Measurements from ENCODE around the gene PGRMC1. TPM values are rescaled to one million over a fixed set of nuclear protein-coding genes. Genes with fewer than 3 reads are reported as not detected.
"Not testable (repeated sequence)": the region's sequence is repeated elsewhere in the genome, so short reads cannot be mapped to it uniquely, and the experiment has no call there.

Gene PGRMC1
- total RNA-seq, 4 donors from 2014 or later: 114 to 152 (median 139) TPM

- no peaks in the 10 kb centered on the region for H3K9me3 ChIP-seq
- 64 to 66% methylated on average over 2 of the region's 2 CpGs for WGBS, 2 donors (ENCODE audit: low coverage in 1 of 2)
- H3K4me1 ChIP-seq: no peaks in the 10 kb centered on the region
- H3K27ac ChIP-seq: no peak overlapping the region
- H3K4me3 ChIP-seq: no peak overlapping the region
- no peak for ATAC-seq
- no peaks in the 10 kb centered on the region for H3K36me3 ChIP-seq
- no peaks in the 10 kb centered on the region for H3K27me3 ChIP-seq
- TF ChIP-seq EP300 (IDR thresholded peaks at IDR 0.05): no peak
- TF ChIP-seq CTCF (IDR thresholded peaks at IDR 0.05): no peak
- no peak for TF ChIP-seq POLR2AphosphoS5 (IDR thresholded peaks at IDR 0.05)
- no peak for TF ChIP-seq POLR2A (IDR thresholded peaks at IDR 0.05)
These were observed 16.6 kb downstream of the PGRMC1 start for GRCh38 chrX:119252716-119253115.

GRCh38 chrX:119266364-119266995 lies 30.4 kb downstream of the PGRMC1 start:
- 12 to 13% methylated on average over 4 to 5 of the region's 5 CpGs for WGBS, 2 donors (ENCODE audit: low coverage in 1 of 2)
- Histone ChIP-seq H3K27ac (no peak overlapping the region), H3K27me3 (no peaks in the 10 kb centered on the region), H3K4me3 (no peak overlapping the region), H3K4me1 (no peaks in the 10 kb centered on the region), H3K36me3 (no peaks in the 10 kb centered on the region), H3K9me3 (no peaks in the 10 kb centered on the region)
- ATAC-seq: no peak
- TF ChIP-seq POLR2AphosphoS5 (IDR thresholded peaks at IDR 0.05): no peak
- TF ChIP-seq CTCF (IDR thresholded peaks at IDR 0.05): peak; percentile 34 to 69 (median 40)

GRCh38 chrX:119267115-119267514 lies 31.0 kb downstream of the PGRMC1 start:
- not testable (repeated sequence) for H3K4me3 ChIP-seq, ATAC-seq, H3K4me1 ChIP-seq, H3K27me3 ChIP-seq, H3K27ac ChIP-seq, H3K36me3 ChIP-seq, H3K9me3 ChIP-seq
- WGBS, 2 donors (ENCODE audit: low coverage in 1 of 2): 87% methylated on average over 3 of the region's 3 CpGs; no CpG with 5 or more reads in 1 of the 2 donors

GRCh38 chrX:119272882-119273419 lies 36.9 kb downstream of the PGRMC1 start:
- 85% methylated on average over 4 of the region's 42 CpGs; no CpG with 5 or more reads in 1 of the 2 donors for WGBS, 2 donors (ENCODE audit: low coverage in 1 of 2)

More at GRCh38 chrX:119272882-119273419, 36.9 kb downstream of the PGRMC1 start:
- no peak for ATAC-seq
- Histone ChIP-seq H3K9me3 (no peaks in the 10 kb centered on the region), H3K36me3 (no peaks in the 10 kb centered on the region), H3K27ac (no peak overlapping the region), H3K4me1 (no peaks in the 10 kb centered on the region), H3K27me3 (peaks cover 12% of the 10 kb centered on the region), H3K4me3 (peak overlapping the region in 1 of 2 donors; percentile 33)
- TF ChIP-seq POLR2A (IDR thresholded peaks at IDR 0.05) (no peak), EP300 (IDR thresholded peaks at IDR 0.05) (no peak), POLR2AphosphoS5 (IDR thresholded peaks at IDR 0.05) (no peak), CTCF (IDR thresholded peaks at IDR 0.05) (no peak)
